NK-92 treated with Interleukin-12 subunit alpha and Interleukin-12 subunit beta, amount 100 ng/mL, for 24 hours (cell line): ENCODE results near the gene CNBD2.
"Not testable (repeated sequence)": the region's sequence is repeated elsewhere in the genome, so short reads cannot be mapped to it uniquely, and the experiment has no call there.

Experiments
- DNase-seq: peaks from one replicate; lab custom pipeline; 2025; lab: John Stamatoyannopoulos, UW

CNBD2 gene

GRCh38 chr20:36026131-36026530, 57.7 kb downstream of the CNBD2 start:
- DNase-seq: not testable (repeated sequence)

- no peak for DNase-seq
Measured at GRCh38 chr20:36028106-36028808, 59.9 kb downstream of the CNBD2 start.

GRCh38 chr20:36030149-36030548, 61.8 kb downstream of the CNBD2 start:
- DNase-seq: no peak

GRCh38 chr20:36031806-36032205, 63.4 kb downstream of the CNBD2 start:
- DNase-seq: no peak

GRCh38 chr20:36034875-36035274, 66.5 kb downstream of the CNBD2 start:
- DNase-seq: no peak

- DNase-seq: no peak
Measured at GRCh38 chr20:36035745-36036144, 67.4 kb downstream of the CNBD2 start.

GRCh38 chr20:36036688-36037087, 68.3 kb downstream of the CNBD2 start:
- no peak for DNase-seq

- no peak for DNase-seq
Measured at GRCh38 chr20:36040571-36040970, 72.2 kb downstream of the CNBD2 start.

- DNase-seq: no peak
Measured at GRCh38 chr20:36043441-36043840, 75.1 kb downstream of the CNBD2 start.

- no peak for DNase-seq
Measured at GRCh38 chr20:36043892-36044515, 75.6 kb downstream of the CNBD2 start.

- DNase-seq: no peak
Measured at GRCh38 chr20:36045373-36045714, 77.0 kb downstream of the CNBD2 start.

- not testable (repeated sequence) for DNase-seq
Measured at GRCh38 chr20:36046073-36046798, 77.8 kb downstream of the CNBD2 start.

- not testable (repeated sequence) for DNase-seq
Measured at GRCh38 chr20:36049408-36049807, 81.0 kb downstream of the CNBD2 start.

GRCh38 chr20:36050436-36051317, 82.3 kb downstream of the CNBD2 start:
- DNase-seq: peak; percentile 83

- DNase-seq: no peak
Measured at GRCh38 chr20:36051318-36052116, 83.1 kb downstream of the CNBD2 start.

- no peak for DNase-seq
Measured at GRCh38 chr20:36052117-36052513, 83.7 kb downstream of the CNBD2 start.

GRCh38 chr20:36053863-36054518, 85.6 kb downstream of the CNBD2 start:
- DNase-seq: not testable (repeated sequence)

GRCh38 chr20:36055145-36055544, 86.8 kb downstream of the CNBD2 start:
- DNase-seq: no peak

GRCh38 chr20:36060676-36061075, 92.3 kb downstream of the CNBD2 start:
- DNase-seq: no peak

- no peak for DNase-seq
Measured at GRCh38 chr20:36061754-36062153, 93.4 kb downstream of the CNBD2 start.

GRCh38 chr20:36062799-36063198, 94.4 kb downstream of the CNBD2 start:
- no peak for DNase-seq
